ENCODE measurements around the gene GSTM2. TPM values are rescaled to one million over a fixed set of nuclear protein-coding genes. Genes with fewer than 3 reads are reported as not detected.

The GSTM2 gene
- total RNA-seq, 1 experiment from 2014 or later, result 5.9 TPM

- H3K79me2 ChIP-seq (ENCODE audit: insufficient read depth, low read length), result no peaks in the 10 kb centered on the region
- intact Hi-C loops (cut with micrococcal nuclease), result no loop called here
Measured at GRCh38 chr1:109658533-109659042, 9.3 kb upstream of the GSTM2 start.

More at GRCh38 chr1:109658533-109659042, 9.3 kb upstream of the GSTM2 start:
- TF ChIP-seq ELF1 (IDR thresholded peaks at IDR 0.05; ENCODE audit: borderline replicate concordance, low read depth) (no peak), YY1 (IDR thresholded peaks at IDR 0.05; ENCODE audit: extremely low read depth, insufficient replicate concordance, low read depth, low read length) (no peak), CEBPB (IDR thresholded peaks at IDR 0.05; ENCODE audit: low read depth) (no peak), FOSL1 (IDR thresholded peaks at IDR 0.05; ENCODE audit: low read depth) (no peak), ATF3 (IDR thresholded peaks at IDR 0.05) (no peak), CBX3 (IDR thresholded peaks at IDR 0.05; ENCODE audit: low read depth) (no peak), RAD21 (IDR thresholded peaks at IDR 0.05; ENCODE audit: low read depth) (no peak), POLR2AphosphoS5 (IDR thresholded peaks at IDR 0.05; ENCODE audit: low read depth, low read length) (no peak), SIN3A (IDR thresholded peaks at IDR 0.05; ENCODE audit: low read depth) (no peak), MAX (IDR thresholded peaks at IDR 0.05) (no peak), ZFX (IDR thresholded peaks at IDR 0.05) (no peak), EZH2phosphoT487 (IDR thresholded peaks at IDR 0.05; ENCODE audit: borderline replicate concordance) (no peak), POLR2A (IDR thresholded peaks at IDR 0.05; ENCODE audit: borderline replicate concordance, extremely low read depth, insufficient read depth, insufficient read length) (no peak), REST (IDR thresholded peaks at IDR 0.05; ENCODE audit: low read depth) (no peak), ZNF274 (IDR thresholded peaks at IDR 0.05; ENCODE audit: low read depth, low read length) (no peak), EGR1 (IDR thresholded peaks at IDR 0.05; ENCODE audit: low read depth) (no peak), TCF7L2 (IDR thresholded peaks at IDR 0.05; ENCODE audit: borderline replicate concordance, extremely low read depth, insufficient read depth, insufficient read length) (no peak), ZBTB33 (IDR thresholded peaks at IDR 0.05; ENCODE audit: extremely low read depth, insufficient replicate concordance, low read length) (no peak)
- ChIA-PET CTCF (interaction anchor here (2.9 kb wide), 1 partner anchor 19 kb away, joined by 11 read pairs; no protein-coding TSS in a partner anchor), POLR2A (no interaction called here), RAD21 (ENCODE audit: low non-redundant PET in 1 of 2, low total read pairs in 2 of 2, uncharacterized antibody in 2 of 2, unreplicated experiment in 2 of 2) (no interaction called here)
- Histone ChIP-seq H3K9ac (ENCODE audit: low read length) (no peak overlapping the region), H3K4me2 (ENCODE audit: low read length) (no peak overlapping the region), H4K20me1 (ENCODE audit: insufficient read depth) (no peaks in the 10 kb centered on the region), H3K27me3 (ENCODE audit: insufficient read depth, low read length) (no peaks in the 10 kb centered on the region), H3K9me3 (ENCODE audit: control insufficient read depth in 1 of 2, insufficient read depth in 1 of 2, low read depth in 1 of 2, low read length in 2 of 2) (no peaks in the 10 kb centered on the region), H2AFZ (ENCODE audit: low read depth, low read length, poor library complexity, severe bottlenecking) (no peak overlapping the region), H3K36me3 (ENCODE audit: control insufficient read depth in 1 of 2, insufficient read depth in 2 of 2, low read length in 2 of 2) (no peaks in the 10 kb centered on the region; a peak in 1 of 4 replicates), H3K9me2 (ENCODE audit: insufficient read depth) (no peaks in the 10 kb centered on the region), H3K4me3 (replicated peaks in 1 of 2; ENCODE audit: low read depth in 1 of 2, low read length in 2 of 2) (no peak overlapping the region), H3K27ac (ENCODE audit: low read depth, low read length) (no peak overlapping the region), H3K4me1 (ENCODE audit: control insufficient read depth in 1 of 2, insufficient read depth in 2 of 2, low read length in 2 of 2) (peaks cover 0 to 23% of the 10 kb centered on the region in 2 experiments; a peak in 3 of 4 replicates)
- DNase-seq (ENCODE audit: low read depth, low spot score), result no peak
- no peak for ATAC-seq
- BruUV-seq (replicated peaks), result no TSS peak
